DMS 273 (cell line): ENCODE results near the gene TLL1.

Experiments used
- DNase-seq: peaks from one replicate; lab custom pipeline; 2025; ENCODE audit not compliant: unreplicated experiment; lab: John Stamatoyannopoulos, UW

TLL1 gene

GRCh38 chr4:166143227-166143626, 270.2 kb downstream of the TLL1 start:
- DNase-seq: no peak

- DNase-seq: no peak
Observed at GRCh38 chr4:166144607-166145006, 271.6 kb downstream of the TLL1 start.

- no peak for DNase-seq
Observed at GRCh38 chr4:166146806-166147540, 273.9 kb downstream of the TLL1 start.
